ENCODE measurements around the gene NFIA. TPM values are rescaled to one million over a fixed set of nuclear protein-coding genes. Genes with fewer than 3 reads are reported as not detected.

Gene NFIA
- total RNA-seq, 1 experiment from 2014 or later, result 0.35 TPM

DNA sequence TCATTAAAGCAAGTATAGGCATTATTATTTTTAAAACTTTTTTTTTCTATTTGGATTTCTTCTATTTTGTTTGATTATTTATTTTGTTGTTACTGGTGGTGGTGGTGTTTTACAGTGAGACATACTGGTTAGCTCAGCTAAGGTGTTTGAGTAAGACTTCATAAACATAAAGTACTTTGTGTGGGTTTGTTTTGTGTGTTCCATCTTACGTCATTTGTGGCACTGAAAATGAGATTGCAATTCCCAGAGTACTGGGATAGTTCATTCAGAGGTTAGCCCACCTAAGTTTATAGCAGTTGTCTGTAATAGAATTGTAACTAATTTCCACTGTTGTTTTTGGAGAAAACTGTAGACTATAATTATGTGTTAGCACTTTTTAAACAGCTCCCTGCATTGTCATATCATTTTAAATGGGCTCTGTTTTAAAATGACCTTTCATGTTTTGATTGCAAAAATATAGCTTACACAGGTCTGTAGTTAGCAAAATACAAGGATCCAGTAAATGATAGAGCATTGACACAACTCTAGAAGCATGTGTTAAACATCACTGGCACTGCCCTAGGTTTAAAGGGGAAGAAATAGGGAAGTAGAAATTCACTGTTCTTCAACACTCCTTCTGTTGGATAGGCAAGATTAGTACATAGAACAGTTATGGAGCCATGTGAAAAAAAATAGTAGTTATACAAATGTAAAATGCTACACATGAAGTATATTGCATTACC, 171.7 kb downstream of the NFIA start:
- Histone ChIP-seq H2AFZ (ENCODE audit: low read length) (no peak overlapping the region), H4K20me1 (ENCODE audit: control insufficient read depth, insufficient read depth, insufficient read length) (no peaks in the 10 kb centered on the region), H3K27ac (ENCODE audit: insufficient read length, low read depth, low read length) (no peak overlapping the region), H3K9me3 (ENCODE audit: control insufficient read depth, low read depth, low read length) (no peaks in the 10 kb centered on the region), H3K4me2 (ENCODE audit: insufficient read depth, insufficient read length, low read length) (no peak overlapping the region), H3T11ph (ENCODE audit: low read length) (no peak overlapping the region), H3K79me1 (ENCODE audit: insufficient read depth, low read depth, low read length, poor library complexity, severe bottlenecking) (no peaks in the 10 kb centered on the region), H3K9ac (ENCODE audit: extremely low read depth, insufficient read length, low read length) (no peak overlapping the region), H2BK15ac (ENCODE audit: low read depth, low read length) (no peak overlapping the region), H3K18ac (ENCODE audit: insufficient read length, low read depth, low read length) (no peak overlapping the region), H2BK20ac (ENCODE audit: low read depth, low read length, poor library complexity, severe bottlenecking) (no peak overlapping the region), H4K91ac (ENCODE audit: insufficient read length, low read depth, low read length) (no peak overlapping the region), H3K23me2 (ENCODE audit: insufficient read length, low read depth, low read length, poor library complexity, severe bottlenecking) (no peaks in the 10 kb centered on the region), H2AK5ac (ENCODE audit: insufficient read length, low read length) (no peak overlapping the region), H3K56ac (ENCODE audit: insufficient read length, low read depth, low read length) (no peak overlapping the region), H2BK120ac (ENCODE audit: low read depth, low read length, poor library complexity, severe bottlenecking) (no peak overlapping the region), H3K4ac (ENCODE audit: low read depth, low read length) (no peak overlapping the region), H3K23ac (ENCODE audit: insufficient read length, low read depth, low read length) (no peak overlapping the region), H2BK5ac (ENCODE audit: insufficient read length, low read length) (no peak overlapping the region), H2BK12ac (ENCODE audit: insufficient read length, low read depth, low read length) (no peak overlapping the region), H4K5ac (ENCODE audit: insufficient read length, low read depth, low read length) (no peak overlapping the region), H3K27me3 (ENCODE audit: insufficient read depth, low read length) (no peaks in the 10 kb centered on the region), H4K8ac (replicated peaks; ENCODE audit: insufficient read length, low read depth, low read length) (no peak overlapping the region), H3K79me2 (ENCODE audit: insufficient read depth, low read length) (no peaks in the 10 kb centered on the region), H3K4me1 (ENCODE audit: insufficient read depth, low read length) (no peaks in the 10 kb centered on the region), H3K14ac (ENCODE audit: insufficient read depth, low read length) (no peak overlapping the region)
- no CpG with 5 or more reads among the region's 1 CpG for whole genome bisulfite sequencing (ENCODE audit: extremely low coverage, insufficient read length, low lambda C conversion rate)
- H3K4me1 Mint-ChIP-seq, result peaks cover 26 to 33% of the 10 kb centered on the region in 2 experiments
- TF ChIP-seq, protein P1, sequence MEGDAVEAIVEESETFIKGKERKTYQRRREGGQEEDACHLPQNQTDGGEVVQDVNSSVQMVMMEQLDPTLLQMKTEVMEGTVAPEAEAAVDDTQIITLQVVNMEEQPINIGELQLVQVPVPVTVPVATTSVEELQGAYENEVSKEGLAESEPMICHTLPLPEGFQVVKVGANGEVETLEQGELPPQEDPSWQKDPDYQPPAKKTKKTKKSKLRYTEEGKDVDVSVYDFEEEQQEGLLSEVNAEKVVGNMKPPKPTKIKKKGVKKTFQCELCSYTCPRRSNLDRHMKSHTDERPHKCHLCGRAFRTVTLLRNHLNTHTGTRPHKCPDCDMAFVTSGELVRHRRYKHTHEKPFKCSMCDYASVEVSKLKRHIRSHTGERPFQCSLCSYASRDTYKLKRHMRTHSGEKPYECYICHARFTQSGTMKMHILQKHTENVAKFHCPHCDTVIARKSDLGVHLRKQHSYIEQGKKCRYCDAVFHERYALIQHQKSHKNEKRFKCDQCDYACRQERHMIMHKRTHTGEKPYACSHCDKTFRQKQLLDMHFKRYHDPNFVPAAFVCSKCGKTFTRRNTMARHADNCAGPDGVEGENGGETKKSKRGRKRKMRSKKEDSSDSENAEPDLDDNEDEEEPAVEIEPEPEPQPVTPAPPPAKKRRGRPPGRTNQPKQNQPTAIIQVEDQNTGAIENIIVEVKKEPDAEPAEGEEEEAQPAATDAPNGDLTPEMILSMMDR (conservative IDR thresholded peaks at IDR 0.05), result no peak
- H3K27ac Mint-ChIP-seq, result no peak overlapping the region; a peak in 1 of 7 replicates
- no peak for DNase-seq
- H3K4me3 Mint-ChIP-seq, result no peak overlapping the region
- H3K27me3 Mint-ChIP-seq (ENCODE audit: low read depth), result no peaks in the 10 kb centered on the region; the same call in 1 of the 2 replicates
- H3K9me3 Mint-ChIP-seq, result no peaks in the 10 kb centered on the region
- no peaks in the 10 kb centered on the region for H3K36me3 Mint-ChIP-seq (ENCODE audit: insufficient read depth in 1 of 3, low read depth in 3 of 3)

Data from H9 (cell line).